ENCODE results near the gene MEP1A. TPM values are rescaled to one million over a fixed set of nuclear protein-coding genes. Genes with fewer than 3 reads are reported as not detected.
"Not testable (repeated sequence)": the region's sequence is repeated elsewhere in the genome, so short reads cannot be mapped to it uniquely, and the experiment has no call there.

The MEP1A gene
- total RNA-seq, 2 experiments from 2014 or later = not detected

GRCh38 chr6:46828939-46829338 lies 35.8 kb downstream of the MEP1A start:
- Histone ChIP-seq H3K4me3 (ENCODE audit: low read length) (no peak overlapping the region), H3K27me3 (ENCODE audit: control insufficient read depth in 1 of 2, insufficient read depth in 2 of 2, low read length in 2 of 2) (peaks cover 0 to 2% of the 10 kb centered on the region in 2 experiments), H3K4me1 (ENCODE audit: insufficient read depth, low read length) (no peaks in the 10 kb centered on the region), H3K9me3 (ENCODE audit: control insufficient read depth in 1 of 2, insufficient read depth in 1 of 2, low read length in 2 of 2) (no peaks in the 10 kb centered on the region), H3K36me3 (ENCODE audit: insufficient read depth, low read length) (no peaks in the 10 kb centered on the region), H3K27ac (ENCODE audit: low read depth in 1 of 2, low read length in 2 of 2) (no peak overlapping the region)
- Mint-ChIP-seq H3K4me3 (no peak overlapping the region), H3K27ac (no peak overlapping the region), H3K4me1 (ENCODE audit: low read depth) (no peaks in the 10 kb centered on the region), H3K27me3 (peaks cover 35% of the 10 kb centered on the region), H3K9me3 (no peaks in the 10 kb centered on the region), H3K36me3 (ENCODE audit: low read depth) (no peaks in the 10 kb centered on the region)
- DNase-seq = no peak
- POLR2A ChIA-PET = no interaction called here
- ATAC-seq (ENCODE audit: poor library complexity) = no peak
- CTCF ChIA-PET = no interaction called here
- TF ChIP-seq CTCF (IDR thresholded peaks at IDR 0.05) = no peak
- intact Hi-C loops (cut with DNase I, micrococcal nuclease) = no loop called here

GRCh38 chr6:46832816-46833215 lies 39.6 kb downstream of the MEP1A start:
- ChIA-PET POLR2A (no interaction called here), CTCF (no interaction called here)
- H3K9me3 ChIP-seq (ENCODE audit: control insufficient read depth in 1 of 2, insufficient read depth in 1 of 2, low read length in 2 of 2) = no peaks in the 10 kb centered on the region
- no peak overlapping the region for H3K4me3 ChIP-seq (ENCODE audit: low read length)
- Mint-ChIP-seq H3K27ac (no peak overlapping the region), H3K36me3 (ENCODE audit: low read depth) (no peaks in the 10 kb centered on the region), H3K27me3 (peaks cover 30% of the 10 kb centered on the region), H3K4me1 (ENCODE audit: low read depth) (no peaks in the 10 kb centered on the region), H3K9me3 (no peaks in the 10 kb centered on the region), H3K4me3 (no peak overlapping the region)
- no peaks in the 10 kb centered on the region for H3K4me1 ChIP-seq (ENCODE audit: insufficient read depth, low read length)
- no peaks in the 10 kb centered on the region for H3K27me3 ChIP-seq (ENCODE audit: control insufficient read depth in 1 of 2, insufficient read depth in 2 of 2, low read length in 2 of 2)
- no peak for TF ChIP-seq CTCF (IDR thresholded peaks at IDR 0.05)
- DNase-seq (no peak), ATAC-seq (ENCODE audit: poor library complexity) (no peak)
- no peaks in the 10 kb centered on the region for H3K36me3 ChIP-seq (ENCODE audit: insufficient read depth, low read length)
- no peak overlapping the region for H3K27ac ChIP-seq (ENCODE audit: low read depth in 1 of 2, low read length in 2 of 2)
- intact Hi-C loops (cut with DNase I, micrococcal nuclease) = no loop called here

GRCh38 chr6:46834257-46834916 lies 41.2 kb downstream of the MEP1A start:
- POLR2A ChIA-PET; ATAC-seq (ENCODE audit: poor library complexity): not testable (repeated sequence)

GRCh38 chr6:46834991-46835390 lies 41.8 kb downstream of the MEP1A start:
- H3K9me3 ChIP-seq (ENCODE audit: control insufficient read depth in 1 of 2, insufficient read depth in 1 of 2, low read length in 2 of 2); intact Hi-C loops (cut with DNase I, micrococcal nuclease); ATAC-seq (ENCODE audit: poor library complexity); H3K36me3 ChIP-seq (ENCODE audit: insufficient read depth, low read length); H3K4me3 Mint-ChIP-seq; H3K27ac ChIP-seq (ENCODE audit: low read depth in 1 of 2, low read length in 2 of 2); POLR2A ChIA-PET; H3K36me3 Mint-ChIP-seq (ENCODE audit: low read depth); H3K9me3 Mint-ChIP-seq; H3K4me1 ChIP-seq (ENCODE audit: insufficient read depth, low read length); CTCF ChIA-PET; H3K27ac Mint-ChIP-seq; H3K4me1 Mint-ChIP-seq (ENCODE audit: low read depth); H3K27me3 ChIP-seq (ENCODE audit: control insufficient read depth in 1 of 2, insufficient read depth in 2 of 2, low read length in 2 of 2); H3K4me3 ChIP-seq (ENCODE audit: low read length); DNase-seq: not testable (repeated sequence)
- peaks cover 14% of the 10 kb centered on the region for H3K27me3 Mint-ChIP-seq

More at GRCh38 chr6:46834257-46834916, 41.2 kb downstream of the MEP1A start:
- H3K27me3 Mint-ChIP-seq = peaks cover 19% of the 10 kb centered on the region
- H3K4me3 ChIP-seq (ENCODE audit: low read length); DNase-seq; intact Hi-C loops (cut with DNase I, micrococcal nuclease); CTCF ChIA-PET; H3K4me1 Mint-ChIP-seq (ENCODE audit: low read depth); H3K27ac Mint-ChIP-seq; H3K36me3 Mint-ChIP-seq (ENCODE audit: low read depth); H3K9me3 Mint-ChIP-seq; H3K9me3 ChIP-seq (ENCODE audit: control insufficient read depth in 1 of 2, insufficient read depth in 1 of 2, low read length in 2 of 2); H3K4me1 ChIP-seq (ENCODE audit: insufficient read depth, low read length); H3K4me3 Mint-ChIP-seq; H3K27ac ChIP-seq (ENCODE audit: low read depth in 1 of 2, low read length in 2 of 2); H3K27me3 ChIP-seq (ENCODE audit: control insufficient read depth in 1 of 2, insufficient read depth in 2 of 2, low read length in 2 of 2); H3K36me3 ChIP-seq (ENCODE audit: insufficient read depth, low read length): not testable (repeated sequence)
